ENCODE measurements around the gene RAB20.

GRCh38 chr13:110564472-110564985 is 3.0 kb upstream of the RAB20 start:
- TF ChIP-seq EP300 (IDR thresholded peaks at IDR 0.05; ENCODE audit: borderline replicate concordance) (no peak), RAD21 (IDR thresholded peaks at IDR 0.05; ENCODE audit: low read depth) (no peak), TEAD4 (IDR thresholded peaks at IDR 0.05) (no peak), YY1 (IDR thresholded peaks at IDR 0.05; ENCODE audit: low read depth) (no peak), FOXM1 (IDR thresholded peaks at IDR 0.05; ENCODE audit: borderline replicate concordance, low read depth) (no peak), TCF12 (IDR thresholded peaks at IDR 0.05; ENCODE audit: low read depth) (no peak), ZBTB7A (IDR thresholded peaks at IDR 0.05; ENCODE audit: low read depth) (no peak), CEBPB (IDR thresholded peaks at IDR 0.05) (no peak), USF1 (IDR thresholded peaks at IDR 0.05) (no peak)
- TF ChIP-seq, protein P1, sequence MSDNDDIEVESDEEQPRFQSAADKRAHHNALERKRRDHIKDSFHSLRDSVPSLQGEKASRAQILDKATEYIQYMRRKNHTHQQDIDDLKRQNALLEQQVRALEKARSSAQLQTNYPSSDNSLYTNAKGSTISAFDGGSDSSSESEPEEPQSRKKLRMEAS (IDR thresholded peaks at IDR 0.05): no peak
- TF ChIP-seq, protein P2, sequence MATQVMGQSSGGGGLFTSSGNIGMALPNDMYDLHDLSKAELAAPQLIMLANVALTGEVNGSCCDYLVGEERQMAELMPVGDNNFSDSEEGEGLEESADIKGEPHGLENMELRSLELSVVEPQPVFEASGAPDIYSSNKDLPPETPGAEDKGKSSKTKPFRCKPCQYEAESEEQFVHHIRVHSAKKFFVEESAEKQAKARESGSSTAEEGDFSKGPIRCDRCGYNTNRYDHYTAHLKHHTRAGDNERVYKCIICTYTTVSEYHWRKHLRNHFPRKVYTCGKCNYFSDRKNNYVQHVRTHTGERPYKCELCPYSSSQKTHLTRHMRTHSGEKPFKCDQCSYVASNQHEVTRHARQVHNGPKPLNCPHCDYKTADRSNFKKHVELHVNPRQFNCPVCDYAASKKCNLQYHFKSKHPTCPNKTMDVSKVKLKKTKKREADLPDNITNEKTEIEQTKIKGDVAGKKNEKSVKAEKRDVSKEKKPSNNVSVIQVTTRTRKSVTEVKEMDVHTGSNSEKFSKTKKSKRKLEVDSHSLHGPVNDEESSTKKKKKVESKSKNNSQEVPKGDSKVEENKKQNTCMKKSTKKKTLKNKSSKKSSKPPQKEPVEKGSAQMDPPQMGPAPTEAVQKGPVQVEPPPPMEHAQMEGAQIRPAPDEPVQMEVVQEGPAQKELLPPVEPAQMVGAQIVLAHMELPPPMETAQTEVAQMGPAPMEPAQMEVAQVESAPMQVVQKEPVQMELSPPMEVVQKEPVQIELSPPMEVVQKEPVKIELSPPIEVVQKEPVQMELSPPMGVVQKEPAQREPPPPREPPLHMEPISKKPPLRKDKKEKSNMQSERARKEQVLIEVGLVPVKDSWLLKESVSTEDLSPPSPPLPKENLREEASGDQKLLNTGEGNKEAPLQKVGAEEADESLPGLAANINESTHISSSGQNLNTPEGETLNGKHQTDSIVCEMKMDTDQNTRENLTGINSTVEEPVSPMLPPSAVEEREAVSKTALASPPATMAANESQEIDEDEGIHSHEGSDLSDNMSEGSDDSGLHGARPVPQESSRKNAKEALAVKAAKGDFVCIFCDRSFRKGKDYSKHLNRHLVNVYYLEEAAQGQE (IDR thresholded peaks at IDR 0.05; ENCODE audit: low read depth): no peak

Data from Ishikawa (cell line).